Peyer's patch (tissue), 4 donors: ENCODE measurements around the gene ETAA1.

Experiments used
- CTCF ChIP-seq, 6 experiments: fragments of 450-650 bp in 4 of 6; fragments of 200-600 bp in 2 of 6; sonication (generic) in 1 of 6; IDR thresholded peaks; one replicate each; pipeline ENCODE4 v1.5.1; 2017 to 2019; ENCODE audit warnings: antibody characterized with exemption in 6 of 6, mild to moderate bottlenecking in 3 of 6, moderate library complexity in 1 of 6
- POLR2A ChIP-seq, 2 donors: fragments of 450-650 bp; IDR thresholded peaks; one replicate each; pipeline ENCODE4 v1.5.1; 2017; ENCODE audit warnings: antibody characterized with exemption in 2 of 2, mild to moderate bottlenecking in 2 of 2, moderate library complexity in 2 of 2

GRCh38 chr2:67451086-67451832 lies 54.1 kb downstream of the ETAA1 start:
- TF ChIP-seq CTCF (IDR thresholded peaks at IDR 0.05) (no peak), POLR2A (IDR thresholded peaks at IDR 0.05) (no peak)
